AG10803 (cell line): ENCODE results near the gene RNASET2.
"Not testable (repeated sequence)": the region's sequence is repeated elsewhere in the genome, so short reads cannot be mapped to it uniquely, and the experiment has no call there.

ENCODE experiments used
- DNase-seq: peaks from one replicate; pipeline ENCODE4 v3.0.0; 2010; ENCODE audit warnings: low read depth
- H3K4me3 ChIP-seq: 2 replicates; pipeline ENCODE4 v1.5.1; 2011; ENCODE audit warnings: mild to moderate bottlenecking, low read length, control low read depth
- TF ChIP-seq, protein P1 (sequence below): conservative IDR thresholded peaks from 2 replicates; pipeline ENCODE4 v1.5.1; 2011; ENCODE audit warnings: mild to moderate bottlenecking, low read length, control low read depth, inconsistent platforms

RNASET2 gene

DNA sequence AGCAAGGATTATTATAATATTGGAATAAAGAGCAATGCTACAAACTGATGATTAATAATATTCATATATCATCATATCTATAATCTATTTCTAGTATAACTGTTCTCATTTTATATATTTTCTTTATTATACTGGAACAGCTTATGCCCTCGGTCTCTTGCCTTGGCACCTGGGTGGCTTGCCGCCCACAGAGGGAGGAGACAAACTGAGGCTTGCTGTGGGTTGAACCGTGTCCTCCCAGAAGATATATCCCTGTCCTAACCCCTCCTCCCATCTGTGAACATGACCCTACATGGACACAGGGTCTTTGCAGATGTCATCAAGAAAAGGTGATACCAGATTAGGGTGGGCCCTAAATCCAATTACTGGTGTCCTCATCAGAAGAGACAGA, 4.7 kb downstream of the RNASET2 start:
- DNase-seq: no peak
- TF ChIP-seq, protein P1, sequence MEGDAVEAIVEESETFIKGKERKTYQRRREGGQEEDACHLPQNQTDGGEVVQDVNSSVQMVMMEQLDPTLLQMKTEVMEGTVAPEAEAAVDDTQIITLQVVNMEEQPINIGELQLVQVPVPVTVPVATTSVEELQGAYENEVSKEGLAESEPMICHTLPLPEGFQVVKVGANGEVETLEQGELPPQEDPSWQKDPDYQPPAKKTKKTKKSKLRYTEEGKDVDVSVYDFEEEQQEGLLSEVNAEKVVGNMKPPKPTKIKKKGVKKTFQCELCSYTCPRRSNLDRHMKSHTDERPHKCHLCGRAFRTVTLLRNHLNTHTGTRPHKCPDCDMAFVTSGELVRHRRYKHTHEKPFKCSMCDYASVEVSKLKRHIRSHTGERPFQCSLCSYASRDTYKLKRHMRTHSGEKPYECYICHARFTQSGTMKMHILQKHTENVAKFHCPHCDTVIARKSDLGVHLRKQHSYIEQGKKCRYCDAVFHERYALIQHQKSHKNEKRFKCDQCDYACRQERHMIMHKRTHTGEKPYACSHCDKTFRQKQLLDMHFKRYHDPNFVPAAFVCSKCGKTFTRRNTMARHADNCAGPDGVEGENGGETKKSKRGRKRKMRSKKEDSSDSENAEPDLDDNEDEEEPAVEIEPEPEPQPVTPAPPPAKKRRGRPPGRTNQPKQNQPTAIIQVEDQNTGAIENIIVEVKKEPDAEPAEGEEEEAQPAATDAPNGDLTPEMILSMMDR: no peak
- H3K4me3 ChIP-seq: no peak overlapping the region

DNA sequence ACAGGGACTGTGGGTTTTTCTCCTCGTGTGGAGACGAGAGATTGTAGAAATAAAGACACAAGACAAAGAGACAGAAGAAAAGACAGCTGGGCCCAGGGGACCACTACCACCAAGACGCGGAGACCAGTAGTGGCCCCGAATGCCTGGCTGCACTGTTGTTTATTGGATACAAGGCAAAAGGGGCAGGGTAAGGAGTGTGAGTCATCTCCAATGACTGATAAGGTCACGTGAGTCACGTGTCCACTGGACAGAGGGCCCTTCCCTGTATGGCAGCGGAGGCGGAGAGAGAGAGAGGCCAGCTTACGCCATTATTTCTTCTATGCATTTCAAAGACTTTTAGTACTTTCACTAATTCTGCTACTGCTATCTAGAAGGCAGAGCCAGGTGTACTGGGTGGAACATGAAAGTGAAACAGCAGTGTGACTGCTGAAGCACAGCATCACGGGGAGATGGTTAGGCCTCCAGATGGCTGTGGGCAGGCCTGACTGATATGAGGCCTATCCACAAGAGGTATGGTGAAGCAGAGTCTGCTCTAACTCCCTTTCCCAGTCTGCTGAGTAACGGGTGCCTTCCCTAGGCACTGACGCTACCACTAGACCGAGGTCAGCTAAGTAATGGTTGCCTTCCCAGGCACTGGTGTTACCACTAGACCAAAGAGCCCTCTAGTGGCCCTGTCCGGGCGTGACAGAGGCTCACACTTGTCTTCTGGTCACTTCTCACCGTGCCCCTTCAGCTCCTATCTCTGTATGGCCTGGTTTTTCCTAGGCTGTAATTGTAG, 5.3 kb downstream of the RNASET2 start:
- TF ChIP-seq, protein P1: peak; percentile 54

DNA sequence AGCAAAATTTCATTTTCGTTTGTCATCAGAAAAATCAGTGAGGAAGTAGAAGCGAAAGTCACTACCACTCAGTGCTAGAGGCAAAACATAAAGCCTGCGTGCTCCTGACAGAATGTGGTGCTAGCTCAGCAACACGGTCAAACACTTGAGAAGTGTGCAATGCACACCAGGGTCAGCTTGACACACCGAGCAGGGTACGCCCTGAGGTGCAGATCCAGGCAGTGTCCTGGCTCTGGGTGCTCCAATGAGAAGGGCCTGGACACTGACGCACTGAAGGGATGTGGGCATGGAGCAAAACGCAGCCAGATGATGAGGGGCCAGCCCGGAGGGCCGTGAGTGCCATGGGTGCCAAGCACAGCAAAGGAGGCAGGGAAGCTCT, 5.9 kb downstream of the RNASET2 start:
- no peak for DNase-seq
- TF ChIP-seq, protein P1: no peak
- no peak overlapping the region for H3K4me3 ChIP-seq

More for the DNA sequence above, 5.3 kb downstream of the RNASET2 start:
- not testable (repeated sequence) for H3K4me3 ChIP-seq
- peak; percentile 24 for DNase-seq

DNA sequence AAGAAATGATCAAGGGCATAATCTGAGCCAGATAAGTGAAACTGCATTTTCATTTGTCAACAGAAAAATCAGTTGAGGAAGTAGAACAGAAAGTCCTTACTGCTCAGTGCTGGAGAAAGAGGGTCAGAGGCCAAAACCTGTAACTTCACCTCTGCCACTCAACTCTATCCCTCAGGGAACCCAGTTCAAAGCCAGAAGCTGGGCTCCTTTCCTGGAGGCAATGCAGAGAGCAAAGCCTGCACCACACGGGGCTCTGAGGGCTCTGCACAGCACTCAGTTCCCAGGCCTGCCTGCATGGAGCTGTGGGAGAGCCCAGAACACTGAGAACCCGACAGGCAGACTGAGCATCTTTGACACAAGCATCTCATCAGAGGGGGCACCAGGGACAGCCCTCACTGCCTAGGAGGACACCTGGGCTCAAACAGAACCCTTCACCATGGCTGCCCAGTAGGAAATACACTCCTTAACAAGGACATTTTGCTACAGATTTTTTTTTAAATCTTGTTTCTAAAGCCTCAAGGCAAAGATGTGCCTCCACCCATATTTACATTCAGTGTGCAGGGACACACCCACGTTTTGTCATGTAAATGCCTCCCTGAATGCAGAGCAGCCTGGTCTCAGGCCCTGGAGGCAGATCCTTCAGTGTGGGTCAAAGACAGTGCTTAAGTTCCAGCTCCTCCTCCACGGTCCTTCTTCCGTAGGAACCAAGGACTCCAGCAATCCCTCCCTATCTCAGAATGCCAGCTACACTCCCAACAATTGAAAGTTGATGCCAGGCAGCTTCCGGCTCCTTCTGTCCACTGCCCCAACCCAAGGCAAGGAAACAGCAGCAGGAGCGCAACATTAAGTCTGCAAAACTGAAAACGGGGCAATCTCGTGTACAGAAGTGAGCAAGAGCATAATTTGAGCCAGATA, 6.6 kb downstream of the RNASET2 start:
- TF ChIP-seq, protein P1: no peak
- H3K4me3 ChIP-seq: no peak overlapping the region
- no peak for DNase-seq

- not testable (repeated sequence) for H3K4me3 ChIP-seq, DNase-seq
These were observed 7.6 kb downstream of the RNASET2 start for GRCh38 chr6:166948724-166949123.

DNA sequence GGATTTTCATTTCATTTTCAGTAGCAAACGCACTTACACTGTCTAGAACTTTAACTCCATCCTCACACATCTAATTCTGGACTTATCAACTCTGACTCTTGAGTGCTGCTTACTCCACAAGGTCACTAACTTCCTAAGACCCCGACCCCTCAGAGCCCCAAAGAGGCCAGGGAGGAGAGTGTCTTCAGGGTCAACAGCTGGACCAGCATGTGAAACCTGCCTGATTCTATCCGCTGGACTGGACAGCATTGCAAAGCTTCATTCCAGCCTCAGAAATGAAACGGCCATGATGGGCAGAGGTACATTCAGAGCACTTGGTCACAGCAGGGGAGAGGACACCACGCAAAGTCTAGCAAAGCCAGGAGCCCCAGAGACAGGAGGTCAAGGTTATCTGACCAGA, 9.1 kb downstream of the RNASET2 start:
- TF ChIP-seq, protein P1: no peak
- H3K4me3 ChIP-seq: no peak overlapping the region
- DNase-seq: no peak

- no peak overlapping the region for H3K4me3 ChIP-seq
- no peak for DNase-seq
- TF ChIP-seq, protein P1: no peak
These were observed 10.2 kb downstream of the RNASET2 start for GRCh38 chr6:166946125-166946524.
